ENCODE data around the gene SPDYE1. TPM values are rescaled to one million over a fixed set of nuclear protein-coding genes. Genes with fewer than 3 reads are reported as not detected.

The SPDYE1 gene
- total RNA-seq, 1 donor from 2014 or later, result not detected

DNA sequence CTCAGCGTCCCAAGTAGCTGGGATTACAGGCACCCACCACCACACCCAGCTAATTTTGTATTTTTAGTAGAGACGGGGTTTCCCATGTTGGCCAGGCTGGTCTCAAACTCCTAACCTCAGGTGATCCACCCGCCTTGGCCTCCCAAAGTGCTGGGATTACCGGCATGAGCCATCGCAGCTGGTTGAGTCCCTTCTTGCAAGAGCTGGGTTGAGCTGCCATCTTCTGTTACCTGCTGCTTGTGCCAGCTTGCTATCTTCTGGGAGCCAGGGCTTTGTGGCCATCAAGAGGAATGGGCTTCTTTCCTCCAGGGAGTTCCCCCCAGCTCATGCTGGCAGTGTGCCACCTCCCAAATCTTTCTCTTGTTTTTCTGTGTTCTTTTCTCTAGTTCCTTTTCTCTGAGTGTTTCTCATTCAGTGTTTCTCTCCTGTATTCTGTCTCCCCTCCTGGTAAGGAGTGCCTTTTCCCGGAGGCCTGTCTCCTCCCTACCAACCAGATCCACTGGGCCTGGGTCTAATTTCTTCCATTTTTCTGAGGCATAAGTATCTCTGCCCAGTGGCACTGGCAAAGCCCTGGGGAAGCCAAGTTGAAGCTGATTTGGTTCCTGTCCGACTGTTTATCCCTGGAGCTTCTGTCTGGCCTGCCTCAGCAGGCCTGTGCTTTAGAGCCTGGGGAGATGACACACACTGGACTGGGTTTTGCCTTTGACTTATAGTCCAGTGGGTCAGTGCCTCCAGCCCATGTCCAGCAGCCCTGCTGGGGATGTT is 50.5 kb downstream of the SPDYE1 start:
- Histone ChIP-seq H3K27me3 (ENCODE audit: low read depth) (no peaks in the 10 kb centered on the region), H3K36me3 (peaks cover 43% of the 10 kb centered on the region), H3K4me3 (no peak overlapping the region), H3K27ac (replicated peaks) (no peak overlapping the region), H3K4me1 (peaks cover 75% of the 10 kb centered on the region), H3K9me3 (replicated peaks) (no peaks in the 10 kb centered on the region)
- TF ChIP-seq, protein P1, sequence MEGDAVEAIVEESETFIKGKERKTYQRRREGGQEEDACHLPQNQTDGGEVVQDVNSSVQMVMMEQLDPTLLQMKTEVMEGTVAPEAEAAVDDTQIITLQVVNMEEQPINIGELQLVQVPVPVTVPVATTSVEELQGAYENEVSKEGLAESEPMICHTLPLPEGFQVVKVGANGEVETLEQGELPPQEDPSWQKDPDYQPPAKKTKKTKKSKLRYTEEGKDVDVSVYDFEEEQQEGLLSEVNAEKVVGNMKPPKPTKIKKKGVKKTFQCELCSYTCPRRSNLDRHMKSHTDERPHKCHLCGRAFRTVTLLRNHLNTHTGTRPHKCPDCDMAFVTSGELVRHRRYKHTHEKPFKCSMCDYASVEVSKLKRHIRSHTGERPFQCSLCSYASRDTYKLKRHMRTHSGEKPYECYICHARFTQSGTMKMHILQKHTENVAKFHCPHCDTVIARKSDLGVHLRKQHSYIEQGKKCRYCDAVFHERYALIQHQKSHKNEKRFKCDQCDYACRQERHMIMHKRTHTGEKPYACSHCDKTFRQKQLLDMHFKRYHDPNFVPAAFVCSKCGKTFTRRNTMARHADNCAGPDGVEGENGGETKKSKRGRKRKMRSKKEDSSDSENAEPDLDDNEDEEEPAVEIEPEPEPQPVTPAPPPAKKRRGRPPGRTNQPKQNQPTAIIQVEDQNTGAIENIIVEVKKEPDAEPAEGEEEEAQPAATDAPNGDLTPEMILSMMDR (IDR thresholded peaks at IDR 0.05; ENCODE audit: borderline replicate concordance), result no peak
- intact Hi-C loops (cut with micrococcal nuclease), result no loop called here
- peak; percentile 3 for DNase-seq

DNA sequence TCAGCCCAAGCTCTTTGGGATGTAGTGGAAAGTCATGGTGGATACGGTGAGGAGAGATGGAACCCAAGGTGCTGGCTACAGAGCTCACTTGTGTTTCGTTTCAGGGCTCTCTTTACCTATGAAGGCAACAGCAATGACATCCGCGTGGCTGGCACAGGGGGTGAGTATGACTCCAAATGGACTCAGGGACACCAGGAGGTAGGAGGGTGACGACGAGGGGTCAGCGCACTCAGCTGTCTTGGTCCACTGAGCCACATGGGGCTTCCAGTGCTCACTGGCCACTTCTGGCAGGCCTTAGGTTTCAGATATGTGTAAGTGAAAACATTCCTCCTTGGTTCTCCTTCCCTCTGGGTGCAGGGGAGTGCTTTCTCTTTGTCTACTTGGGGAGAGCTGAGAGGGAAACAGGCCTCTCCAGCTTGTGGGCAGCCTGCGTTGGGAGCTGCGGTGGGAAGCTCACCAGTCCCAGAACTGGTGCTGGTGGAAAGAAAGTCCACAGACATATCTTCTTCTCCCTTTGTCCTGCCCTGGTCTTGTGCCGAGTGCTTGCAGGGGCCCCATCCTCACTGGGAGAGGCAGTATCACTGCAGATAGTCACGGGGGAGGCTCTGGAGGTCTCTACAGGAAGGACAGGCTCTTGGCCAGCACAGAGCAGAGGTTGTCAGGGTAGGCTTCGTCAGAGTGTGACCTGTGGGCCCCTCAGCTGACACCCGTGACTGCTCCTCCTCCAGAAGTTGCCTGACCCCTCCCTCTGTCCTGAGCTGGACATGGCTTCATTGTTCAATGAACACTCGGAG is 52.6 kb downstream of the SPDYE1 start:
- Histone ChIP-seq H3K27me3 (ENCODE audit: low read depth) (no peaks in the 10 kb centered on the region), H3K4me1 (peaks cover 58% of the 10 kb centered on the region), H3K27ac (replicated peaks) (no peak overlapping the region), H3K9me3 (replicated peaks) (no peaks in the 10 kb centered on the region), H3K4me3 (no peak overlapping the region), H3K36me3 (peaks cover 56% of the 10 kb centered on the region)
- intact Hi-C loops (cut with micrococcal nuclease), result no loop called here
- DNase-seq, result no peak
- TF ChIP-seq, protein P1 (IDR thresholded peaks at IDR 0.05; ENCODE audit: borderline replicate concordance), result no peak

DNA sequence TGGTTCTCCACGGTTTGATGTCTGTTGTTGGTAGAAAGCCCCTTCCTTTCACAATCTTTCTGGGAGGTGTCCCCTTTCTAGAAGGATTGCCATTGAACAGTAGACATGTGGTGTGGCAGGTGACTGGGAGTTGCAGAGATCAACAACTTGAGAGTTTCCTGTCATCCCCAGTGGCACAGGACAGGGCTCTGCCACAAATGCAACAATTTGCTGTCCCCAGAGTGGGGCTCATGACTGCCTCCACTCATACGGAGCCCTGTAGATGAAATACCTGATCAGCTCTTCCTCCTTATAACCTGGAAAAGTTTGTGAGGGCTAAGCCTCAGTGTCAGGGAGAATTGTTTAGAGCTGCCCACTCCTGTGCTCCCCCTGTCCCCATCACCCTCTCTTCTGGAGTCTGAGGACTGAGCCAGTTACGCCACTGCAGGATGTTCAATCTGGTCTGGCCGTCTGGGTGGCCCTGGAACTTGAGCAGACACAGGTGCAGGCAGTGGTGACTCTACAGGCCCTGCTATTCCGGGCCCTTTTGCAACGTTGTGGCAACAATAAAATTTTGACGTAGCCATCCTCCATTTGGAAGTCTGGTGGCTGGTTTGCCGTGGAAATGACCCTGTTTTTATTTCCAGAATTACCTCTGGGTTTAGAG is 53.3 kb downstream of the SPDYE1 start:
- Histone ChIP-seq H3K27me3 (ENCODE audit: low read depth) (no peaks in the 10 kb centered on the region), H3K36me3 (peaks cover 56% of the 10 kb centered on the region), H3K9me3 (replicated peaks) (no peaks in the 10 kb centered on the region), H3K4me3 (no peak overlapping the region), H3K4me1 (peaks cover 50% of the 10 kb centered on the region), H3K27ac (replicated peaks) (peak overlapping the region; percentile 53)
- DNase-seq, result no peak
- TF ChIP-seq, protein P1 (IDR thresholded peaks at IDR 0.05; ENCODE audit: borderline replicate concordance), result no peak
- intact Hi-C loops (cut with micrococcal nuclease), result no loop called here

DNA sequence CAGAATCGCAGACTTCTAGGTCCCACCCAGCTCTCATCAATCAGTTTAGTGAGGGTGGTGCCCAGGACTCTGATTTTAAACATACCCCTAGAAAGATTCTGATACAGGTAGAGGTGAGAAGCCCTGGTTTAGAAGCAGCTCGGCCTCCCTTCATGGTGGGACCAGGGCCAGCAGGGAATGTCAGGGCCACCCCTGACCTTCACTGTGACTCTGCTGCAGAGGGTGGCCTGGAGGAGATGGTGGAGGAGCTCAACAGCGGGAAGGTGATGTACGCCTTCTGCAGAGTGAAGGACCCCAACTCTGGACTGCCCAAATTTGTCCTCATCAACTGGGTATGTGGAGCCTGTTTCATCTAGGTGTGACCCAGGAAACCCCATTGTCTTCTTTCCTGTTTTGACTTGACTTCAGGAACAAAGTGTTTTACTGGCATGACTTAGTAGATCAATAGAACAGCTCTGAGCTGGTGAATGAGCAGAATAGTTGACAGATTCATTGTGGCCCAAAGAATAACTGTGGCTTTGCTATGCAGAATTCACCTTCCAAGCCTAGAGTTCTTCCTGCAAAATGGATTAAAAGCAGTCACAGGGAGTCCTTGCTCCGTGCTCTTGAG is 54.0 kb downstream of the SPDYE1 start:
- H3K9me3 ChIP-seq (replicated peaks), result no peaks in the 10 kb centered on the region
- H3K27ac ChIP-seq (replicated peaks), result peak overlapping the region; percentile 53
- no peaks in the 10 kb centered on the region for H3K27me3 ChIP-seq (ENCODE audit: low read depth)
- no peak for DNase-seq
- H3K4me3 ChIP-seq, result no peak overlapping the region
- peaks cover 50% of the 10 kb centered on the region for H3K4me1 ChIP-seq
- peaks cover 56% of the 10 kb centered on the region for H3K36me3 ChIP-seq
- TF ChIP-seq, protein P1 (IDR thresholded peaks at IDR 0.05; ENCODE audit: borderline replicate concordance), result no peak
- intact Hi-C loops (cut with micrococcal nuclease), result no loop called here

DNA sequence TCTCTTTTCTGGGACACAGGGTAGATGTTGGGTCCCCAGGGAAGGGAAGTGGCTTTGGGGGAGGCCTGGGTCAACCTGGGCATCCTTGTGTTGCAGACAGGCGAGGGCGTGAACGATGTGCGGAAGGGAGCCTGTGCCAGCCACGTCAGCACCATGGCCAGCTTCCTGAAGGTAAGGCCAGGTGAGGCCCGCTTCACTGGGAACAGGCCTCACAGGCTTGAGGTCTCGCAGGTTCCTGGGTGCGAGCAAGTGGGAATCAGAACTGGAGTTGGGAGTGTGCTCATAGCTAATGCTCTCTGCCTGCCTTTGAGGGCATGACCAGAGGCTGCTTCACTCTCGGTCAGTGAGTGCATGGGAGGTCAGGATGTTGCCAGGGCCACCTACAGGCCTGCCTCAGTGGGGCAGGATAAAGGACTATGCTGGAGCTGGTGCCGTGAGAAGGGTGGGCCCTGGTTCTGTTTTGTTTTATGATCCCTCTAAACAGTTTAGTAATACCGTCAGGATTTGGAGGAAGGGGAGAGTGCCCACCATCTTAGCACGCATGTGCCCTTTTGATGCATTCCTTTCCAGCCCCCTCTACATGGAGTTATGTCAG is 55.2 kb downstream of the SPDYE1 start:
- H3K27ac ChIP-seq (replicated peaks), result peak overlapping the region; percentile 53
- intact Hi-C loops (cut with micrococcal nuclease), result no loop called here
- peak; percentile 3 for DNase-seq

More for the DNA sequence above, 55.2 kb downstream of the SPDYE1 start:
- H3K9me3 ChIP-seq (replicated peaks), result no peaks in the 10 kb centered on the region
- TF ChIP-seq, protein P1 (IDR thresholded peaks at IDR 0.05; ENCODE audit: borderline replicate concordance), result no peak
- peaks cover 65% of the 10 kb centered on the region for H3K36me3 ChIP-seq
- H3K27me3 ChIP-seq (ENCODE audit: low read depth), result no peaks in the 10 kb centered on the region
- no peak overlapping the region for H3K4me3 ChIP-seq
- H3K4me1 ChIP-seq, result peaks cover 49% of the 10 kb centered on the region

Data from left ventricle myocardium inferior (tissue), 1 donor.